HG02885 (cell line): ENCODE measurements around the gene MIB1.
A peak's percentile ranks its signal among the peaks of the same experiment; 100 is the strongest.

Source experiments
- ATAC-seq: cut with Tn5 transposase; IDR thresholded peaks from one replicate; pipeline ENCODE4 v1.9.1; 2021; ENCODE audit warnings: mild to moderate bottlenecking; ENCODE audit not compliant: unreplicated experiment, poor library complexity

Gene MIB1

DNA sequence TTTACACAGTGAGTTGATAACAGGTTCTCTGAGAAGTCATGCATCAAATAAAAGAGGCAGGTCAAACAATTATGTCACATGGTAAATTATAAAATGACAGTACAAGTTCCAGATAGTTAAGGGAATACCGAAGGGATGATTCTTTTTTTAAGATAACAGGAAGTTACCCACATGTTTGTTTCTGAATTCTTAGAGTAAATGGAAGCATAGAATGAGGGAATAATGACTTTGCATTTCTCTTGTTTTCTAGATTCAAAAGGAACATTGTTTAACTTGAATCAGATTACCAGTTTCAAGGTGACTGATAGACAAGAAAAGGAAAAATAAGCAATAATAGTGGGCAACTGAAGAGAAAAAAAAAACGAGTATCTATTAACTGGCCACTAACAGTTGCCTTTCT lies 124.5 kb downstream of the MIB1 start:
- no peak for ATAC-seq

- no peak for ATAC-seq
Observed at GRCh38 chr18:21868770-21869169, 128.2 kb downstream of the MIB1 start.

DNA sequence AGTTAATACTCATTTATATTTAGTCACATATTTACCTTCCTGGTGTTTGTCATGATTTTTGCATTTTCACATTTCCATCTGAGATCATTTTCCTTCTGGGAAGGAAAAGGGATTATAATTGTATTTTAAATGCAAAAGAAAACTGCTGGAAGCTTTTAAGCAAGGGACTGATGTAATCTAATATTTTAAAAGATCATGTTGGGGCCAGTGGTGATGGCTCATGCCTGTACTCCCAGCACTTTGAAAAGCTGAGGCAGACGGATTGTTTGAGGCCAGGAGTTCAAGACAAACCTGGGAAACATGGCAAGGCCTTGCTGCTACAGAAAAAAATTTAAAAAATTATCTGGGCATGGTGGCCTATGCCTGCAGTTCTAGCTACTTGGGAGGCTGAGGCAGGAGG lies 149.0 kb downstream of the MIB1 start:
- no peak for ATAC-seq

DNA sequence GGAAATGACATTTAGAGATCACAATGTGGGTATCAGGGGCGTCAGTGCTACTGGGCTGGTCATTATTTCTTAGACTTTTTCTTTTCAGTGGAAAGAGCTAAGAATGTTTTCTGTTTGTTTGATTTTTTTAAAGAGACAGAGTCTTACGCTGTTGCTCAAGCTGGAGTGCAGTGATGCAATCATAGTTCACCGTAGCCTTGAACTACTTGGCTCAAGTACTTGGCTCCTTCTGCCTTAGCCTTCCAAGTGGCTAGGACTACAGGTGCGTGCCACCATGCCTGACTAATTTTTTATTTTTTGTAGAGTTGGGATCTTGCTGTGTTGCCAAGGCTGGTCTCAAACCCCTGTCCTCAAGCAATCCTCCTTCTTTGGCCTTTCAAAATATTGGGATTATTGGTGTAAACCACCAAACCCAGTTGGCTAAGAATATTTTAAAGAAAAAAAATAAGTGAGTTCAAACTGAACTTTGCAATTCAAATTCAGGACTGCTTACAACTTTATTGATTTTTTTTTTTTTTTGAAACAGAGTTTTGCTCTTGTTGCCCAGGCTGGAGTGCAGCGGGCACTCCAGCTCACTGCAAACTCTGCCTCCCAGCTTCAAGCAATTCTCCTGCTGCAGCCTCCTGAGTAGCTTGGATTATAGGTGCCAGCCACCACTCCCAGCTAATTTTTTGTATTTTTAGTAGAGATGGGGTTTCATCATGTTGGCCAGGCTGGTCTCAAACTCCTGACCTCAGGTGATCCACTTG lies 154.2 kb downstream of the MIB1 start:
- ATAC-seq, result no peak

- ATAC-seq, result no peak
Observed at GRCh38 chr18:21896732-21897336, 156.2 kb downstream of the MIB1 start.

DNA sequence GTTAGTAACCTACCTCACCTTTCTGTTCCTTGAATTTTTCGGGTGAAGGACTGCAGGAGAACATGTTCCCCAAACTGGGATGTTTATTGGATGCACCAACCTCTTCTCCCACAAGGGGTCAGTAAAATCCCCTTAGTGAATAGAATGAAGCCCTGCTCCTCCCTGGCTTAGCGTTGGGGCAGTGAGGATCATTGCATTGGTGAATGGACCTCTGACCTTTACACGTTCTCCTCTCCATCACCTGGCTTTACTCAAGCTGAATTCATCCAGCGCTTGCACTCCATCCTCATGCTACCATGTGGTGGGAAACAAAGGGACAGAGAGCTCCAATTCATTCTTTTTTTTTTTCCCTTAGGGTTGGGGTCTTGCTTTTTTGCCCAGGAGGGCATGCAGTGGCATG lies 157.2 kb downstream of the MIB1 start:
- ATAC-seq, result peak; percentile 80

- ATAC-seq, result no peak
Observed at GRCh38 chr18:21900605-21901352, 160.2 kb downstream of the MIB1 start.

DNA sequence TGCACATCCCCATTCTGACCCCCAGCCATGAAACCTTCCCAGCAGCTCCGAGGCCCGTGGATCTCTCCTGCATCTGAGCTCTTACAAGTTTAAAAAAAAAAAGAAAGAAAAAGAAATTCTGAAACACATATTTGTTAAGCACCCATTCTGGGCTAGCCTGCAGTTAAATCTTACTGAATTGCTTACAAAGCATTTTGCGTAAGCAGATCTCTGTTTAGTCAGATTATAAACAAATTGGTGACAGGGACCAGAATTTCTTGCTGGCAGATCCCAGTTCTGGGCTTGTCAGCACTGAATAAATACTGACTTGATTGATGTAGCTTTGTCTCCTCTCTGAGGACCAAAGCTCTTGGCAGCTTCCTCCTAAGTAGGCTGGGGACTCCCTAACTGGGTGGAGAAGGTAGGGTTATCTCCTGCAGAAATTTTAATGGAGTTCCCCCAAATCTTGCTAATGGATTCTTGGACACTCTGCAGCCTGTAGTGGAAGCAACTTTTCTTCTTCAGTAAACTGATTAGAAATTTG lies 160.9 kb downstream of the MIB1 start:
- ATAC-seq, result no peak

DNA sequence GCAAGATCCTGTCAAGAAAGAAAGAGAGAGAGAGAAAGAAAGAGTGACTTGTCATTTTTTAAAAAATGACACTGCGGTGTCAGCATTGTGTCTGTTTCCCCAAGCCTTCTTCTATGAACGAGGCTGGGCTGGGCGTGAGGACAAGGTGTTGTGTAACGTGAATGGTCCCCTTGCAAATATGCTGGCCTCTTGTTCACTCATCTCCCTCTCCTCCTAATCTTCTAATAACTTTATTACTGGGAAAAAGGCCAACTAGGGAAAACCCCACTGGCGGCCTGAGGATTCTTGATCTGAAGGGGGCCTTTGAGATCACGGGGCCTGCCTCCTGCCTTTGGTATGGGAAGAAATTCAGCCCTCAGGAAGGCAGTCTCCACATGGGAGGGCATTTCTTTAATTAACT lies 163.1 kb downstream of the MIB1 start:
- no peak for ATAC-seq

DNA sequence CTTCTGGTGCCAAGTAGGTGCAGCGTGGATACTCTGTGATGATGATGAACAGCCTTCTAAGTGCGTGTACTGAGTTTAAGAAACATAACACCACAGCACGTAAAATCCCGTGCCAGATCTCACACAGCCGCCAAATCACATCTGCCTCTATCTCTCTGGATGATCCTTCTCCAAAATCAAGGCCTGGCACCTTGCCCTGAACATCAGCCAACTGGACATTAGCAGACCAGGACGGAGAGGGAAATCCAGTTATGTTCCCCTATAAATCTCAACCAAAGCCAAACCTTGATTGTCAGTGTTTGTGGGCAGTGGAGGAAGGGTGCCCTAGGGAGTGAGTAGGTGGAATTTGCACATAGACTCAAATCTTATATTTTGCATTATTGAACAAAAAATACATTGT lies 164.3 kb downstream of the MIB1 start:
- ATAC-seq, result no peak

DNA sequence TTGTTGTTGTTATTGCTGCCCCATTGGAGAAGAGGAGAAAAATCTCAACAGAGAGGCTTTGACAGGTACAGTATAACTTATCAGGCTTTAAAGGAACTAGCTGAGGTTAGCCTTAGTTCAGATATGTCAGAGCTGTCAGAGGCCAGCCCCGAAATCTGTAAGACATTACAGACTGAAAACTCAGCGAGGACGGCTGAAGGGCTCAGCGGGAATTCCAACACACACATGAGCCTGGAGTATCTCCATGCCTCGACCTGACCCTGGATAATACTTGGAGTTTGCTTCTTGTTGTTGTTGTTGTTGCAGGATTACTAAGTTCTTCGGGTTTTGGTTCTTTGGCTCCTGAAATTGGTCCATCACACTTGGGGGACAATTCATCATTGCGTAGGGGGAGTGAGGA lies 166.9 kb downstream of the MIB1 start:
- no peak for ATAC-seq

DNA sequence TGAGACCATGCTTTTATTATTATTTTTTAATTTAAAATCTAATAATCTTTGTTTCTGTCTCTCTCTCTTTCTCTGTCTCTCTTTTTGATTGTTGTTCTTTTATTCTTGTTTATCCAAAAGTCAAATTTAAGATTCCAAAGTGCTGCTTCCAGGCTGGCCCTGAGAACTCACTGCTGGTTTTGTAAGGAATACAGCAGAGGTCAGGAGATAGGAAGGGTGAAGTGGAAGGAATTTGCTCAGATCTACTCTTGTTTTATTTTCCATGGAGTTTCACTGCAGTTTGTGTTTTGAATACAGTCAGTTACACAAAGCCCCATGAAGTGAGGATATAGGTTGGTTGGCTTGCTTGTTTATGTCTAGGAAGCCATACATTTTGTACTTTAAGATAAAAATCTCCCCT lies 168.1 kb downstream of the MIB1 start:
- ATAC-seq, result no peak

GRCh38 chr18:21910906-21911305 lies 170.3 kb downstream of the MIB1 start:
- no peak for ATAC-seq

GRCh38 chr18:21911551-21911950 lies 171.0 kb downstream of the MIB1 start:
- ATAC-seq, result no peak

GRCh38 chr18:21912339-21913239 lies 172.0 kb downstream of the MIB1 start:
- ATAC-seq, result no peak

GRCh38 chr18:21914739-21915319 lies 174.2 kb downstream of the MIB1 start:
- no peak for ATAC-seq

- ATAC-seq, result no peak
Observed at GRCh38 chr18:21915546-21915945, 175.0 kb downstream of the MIB1 start.

DNA sequence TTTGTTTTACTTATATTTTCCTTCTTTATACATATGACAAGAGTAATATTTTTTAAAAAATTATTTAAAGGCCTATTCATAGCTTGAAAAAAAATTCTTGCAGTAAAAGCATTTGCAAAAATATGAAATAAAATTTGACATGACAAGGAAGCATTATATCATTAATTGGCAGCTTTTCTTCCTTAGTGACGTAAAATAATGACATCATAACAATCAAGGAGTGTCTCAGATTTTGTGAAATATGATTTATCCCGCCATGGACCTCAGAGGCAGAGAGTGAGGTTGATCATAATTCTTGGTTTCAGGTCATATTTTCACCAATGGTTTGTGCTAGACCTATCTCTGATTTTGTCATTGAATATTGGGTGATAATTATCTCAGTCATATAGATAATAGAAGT lies 176.0 kb downstream of the MIB1 start:
- no peak for ATAC-seq

DNA sequence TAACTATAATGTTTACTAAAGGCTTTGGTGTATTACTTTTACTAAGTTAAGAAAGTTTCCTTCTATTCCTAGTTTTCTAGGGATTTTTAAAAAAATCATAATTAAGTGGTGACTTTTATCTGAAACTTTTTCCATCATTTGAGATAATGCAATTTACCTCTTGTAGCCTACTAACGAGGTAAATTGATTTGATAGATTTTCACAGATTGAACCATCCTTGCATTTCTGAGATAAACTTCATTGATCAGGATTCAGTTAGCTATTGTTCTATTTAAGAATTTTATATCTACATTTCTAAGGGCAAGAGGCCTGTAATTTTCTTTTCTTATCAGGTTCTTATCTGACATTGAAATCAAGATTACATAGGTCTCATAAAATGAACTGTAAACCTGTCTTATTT lies 178.1 kb downstream of the MIB1 start:
- no peak for ATAC-seq
